ENCODE results near the gene MST1.

DNA sequence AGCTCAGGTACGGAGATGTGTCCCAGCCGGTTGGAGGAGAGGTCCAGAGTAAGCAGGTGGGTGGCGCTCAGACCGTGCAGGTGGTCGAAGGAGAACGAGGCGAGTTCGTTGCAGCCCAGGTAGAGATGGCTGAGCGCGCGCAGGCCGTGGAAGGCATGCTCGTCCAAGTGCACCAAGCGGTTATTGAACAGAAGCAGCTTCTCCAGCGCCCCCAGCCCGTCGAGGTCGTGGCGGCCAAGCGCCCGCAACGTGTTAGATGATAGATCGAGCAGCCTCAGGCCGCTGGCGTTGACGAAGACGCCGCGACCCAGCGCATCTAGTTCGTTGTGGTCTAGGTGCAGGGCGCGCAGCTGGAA lies 29.6 kb upstream of the MST1 start:
- TF ChIP-seq, protein P1, sequence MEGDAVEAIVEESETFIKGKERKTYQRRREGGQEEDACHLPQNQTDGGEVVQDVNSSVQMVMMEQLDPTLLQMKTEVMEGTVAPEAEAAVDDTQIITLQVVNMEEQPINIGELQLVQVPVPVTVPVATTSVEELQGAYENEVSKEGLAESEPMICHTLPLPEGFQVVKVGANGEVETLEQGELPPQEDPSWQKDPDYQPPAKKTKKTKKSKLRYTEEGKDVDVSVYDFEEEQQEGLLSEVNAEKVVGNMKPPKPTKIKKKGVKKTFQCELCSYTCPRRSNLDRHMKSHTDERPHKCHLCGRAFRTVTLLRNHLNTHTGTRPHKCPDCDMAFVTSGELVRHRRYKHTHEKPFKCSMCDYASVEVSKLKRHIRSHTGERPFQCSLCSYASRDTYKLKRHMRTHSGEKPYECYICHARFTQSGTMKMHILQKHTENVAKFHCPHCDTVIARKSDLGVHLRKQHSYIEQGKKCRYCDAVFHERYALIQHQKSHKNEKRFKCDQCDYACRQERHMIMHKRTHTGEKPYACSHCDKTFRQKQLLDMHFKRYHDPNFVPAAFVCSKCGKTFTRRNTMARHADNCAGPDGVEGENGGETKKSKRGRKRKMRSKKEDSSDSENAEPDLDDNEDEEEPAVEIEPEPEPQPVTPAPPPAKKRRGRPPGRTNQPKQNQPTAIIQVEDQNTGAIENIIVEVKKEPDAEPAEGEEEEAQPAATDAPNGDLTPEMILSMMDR (IDR thresholded peaks at IDR 0.05 in 2 of 3, conservative IDR thresholded peaks at IDR 0.05 in 1 of 3; ENCODE audit: insufficient read depth in 2 of 3, low read depth in 1 of 3, low read length in 3 of 3): no peak
- TF ChIP-seq HNRNPLL (IDR thresholded peaks at IDR 0.05; ENCODE audit: low read depth, low read length, poor library complexity, severe bottlenecking) (no peak), SIN3A (IDR thresholded peaks at IDR 0.05; ENCODE audit: borderline replicate concordance in 2 of 2, control insufficient read depth in 1 of 2, low read depth in 2 of 2, low read length in 2 of 2) (no peak), MXI1 (IDR thresholded peaks at IDR 0.05; ENCODE audit: low read depth, low read length) (no peak)
- TF ChIP-seq, protein P2, sequence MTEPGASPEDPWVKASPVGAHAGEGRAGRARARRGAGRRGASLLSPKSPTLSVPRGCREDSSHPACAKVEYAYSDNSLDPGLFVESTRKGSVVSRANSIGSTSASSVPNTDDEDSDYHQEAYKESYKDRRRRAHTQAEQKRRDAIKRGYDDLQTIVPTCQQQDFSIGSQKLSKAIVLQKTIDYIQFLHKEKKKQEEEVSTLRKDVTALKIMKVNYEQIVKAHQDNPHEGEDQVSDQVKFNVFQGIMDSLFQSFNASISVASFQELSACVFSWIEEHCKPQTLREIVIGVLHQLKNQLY (CRISPR knock-in tag; conservative IDR thresholded peaks at IDR 0.05): no peak
